ENCODE results near the gene GCK.

DNA sequence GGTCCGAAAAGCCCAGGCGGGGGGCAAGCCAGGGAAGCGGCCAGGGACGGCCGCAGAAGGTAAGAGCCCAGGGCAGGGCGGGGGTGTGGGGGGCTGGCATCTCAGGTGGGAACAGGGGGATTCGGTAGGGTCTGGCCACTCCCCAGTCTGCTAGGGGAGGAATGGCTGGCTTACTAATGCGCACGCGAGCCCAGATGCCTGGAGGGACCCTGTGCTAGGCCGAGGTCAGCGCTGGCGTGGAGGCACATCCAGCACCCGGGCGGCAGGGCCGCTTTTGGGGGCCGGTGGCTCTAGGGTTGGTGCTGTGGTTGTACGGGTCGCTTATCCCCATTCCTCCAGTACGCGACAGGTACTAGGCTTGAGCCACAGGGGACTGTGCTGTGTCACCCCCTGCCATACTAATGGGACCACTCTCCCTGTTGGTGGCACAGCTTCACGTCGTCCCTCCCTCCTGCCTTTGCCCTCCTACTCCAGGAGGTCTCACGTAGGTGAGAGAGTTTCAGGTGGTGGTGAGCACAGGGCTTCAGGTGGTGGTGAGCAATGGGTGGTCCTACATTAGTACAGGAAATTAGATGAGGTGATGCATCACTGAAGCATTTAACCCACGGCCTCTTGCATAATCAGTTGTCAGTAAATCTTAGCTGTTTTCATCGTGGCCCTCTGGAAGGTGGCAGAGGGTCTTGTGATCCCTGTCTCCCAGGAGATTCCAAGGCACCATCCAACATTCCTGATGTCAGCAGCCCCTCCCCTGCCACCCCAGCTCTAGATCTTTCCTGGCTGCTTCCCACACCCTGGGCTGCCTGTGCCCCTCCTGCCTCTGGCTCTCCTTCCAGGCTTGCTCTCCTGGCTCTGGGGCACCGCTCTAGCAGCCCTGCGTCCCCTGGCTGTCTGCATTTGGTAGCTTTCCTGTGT, 84.1 kb downstream of the GCK start:
- TF ChIP-seq, protein P1, sequence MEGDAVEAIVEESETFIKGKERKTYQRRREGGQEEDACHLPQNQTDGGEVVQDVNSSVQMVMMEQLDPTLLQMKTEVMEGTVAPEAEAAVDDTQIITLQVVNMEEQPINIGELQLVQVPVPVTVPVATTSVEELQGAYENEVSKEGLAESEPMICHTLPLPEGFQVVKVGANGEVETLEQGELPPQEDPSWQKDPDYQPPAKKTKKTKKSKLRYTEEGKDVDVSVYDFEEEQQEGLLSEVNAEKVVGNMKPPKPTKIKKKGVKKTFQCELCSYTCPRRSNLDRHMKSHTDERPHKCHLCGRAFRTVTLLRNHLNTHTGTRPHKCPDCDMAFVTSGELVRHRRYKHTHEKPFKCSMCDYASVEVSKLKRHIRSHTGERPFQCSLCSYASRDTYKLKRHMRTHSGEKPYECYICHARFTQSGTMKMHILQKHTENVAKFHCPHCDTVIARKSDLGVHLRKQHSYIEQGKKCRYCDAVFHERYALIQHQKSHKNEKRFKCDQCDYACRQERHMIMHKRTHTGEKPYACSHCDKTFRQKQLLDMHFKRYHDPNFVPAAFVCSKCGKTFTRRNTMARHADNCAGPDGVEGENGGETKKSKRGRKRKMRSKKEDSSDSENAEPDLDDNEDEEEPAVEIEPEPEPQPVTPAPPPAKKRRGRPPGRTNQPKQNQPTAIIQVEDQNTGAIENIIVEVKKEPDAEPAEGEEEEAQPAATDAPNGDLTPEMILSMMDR (IDR thresholded peaks at IDR 0.05): no peak
- TF ChIP-seq MXI1 (IDR thresholded peaks at IDR 0.05; ENCODE audit: low read depth, low read length): no peak

All from SK-N-SH (cell line).